DOHH2 (cell line): ENCODE results near the gene GPD1.
A peak's percentile ranks its signal among the peaks of the same experiment; 100 is the strongest.

Experiments
- H3F3A ChIP-seq: fragments of 200-600 bp; sonication (generic), shearing (Covaris generic); 2 replicates; pipeline ENCODE4 v1.6.0; 2016; ENCODE audit warnings: antibody characterized with exemption, mild to moderate bottlenecking; ENCODE audit not compliant: control insufficient read depth, insufficient read depth
- H3K27ac ChIP-seq: fragments of 200-600 bp; sonication (generic); 2 replicates; pipeline ENCODE4 v1.5.1; 2014; ENCODE audit warnings: low read depth, mild to moderate bottlenecking, low read length, moderate library complexity
- H3K27me3 ChIP-seq: fragments of 200-600 bp; sonication (generic); 2 replicates; pipeline ENCODE4 v1.6.1; 2014; ENCODE audit warnings: mild to moderate bottlenecking, low read length, mixed read lengths; ENCODE audit not compliant: control insufficient read depth
- H3K36me3 ChIP-seq: fragments of 200-600 bp; sonication (generic); 2 replicates; pipeline ENCODE4 v1.6.1; 2014; ENCODE audit warnings: mild to moderate bottlenecking, low read length, moderate library complexity, mixed read lengths; ENCODE audit not compliant: control insufficient read depth
- H3K4me1 ChIP-seq: fragments of 200-600 bp; sonication (generic); 2 replicates; pipeline ENCODE4 v1.6.1; 2014; ENCODE audit warnings: mild to moderate bottlenecking, low read length, mixed read lengths; ENCODE audit not compliant: control insufficient read depth
- H3K4me2 ChIP-seq: fragments of 200-600 bp; sonication (generic); 2 replicates; pipeline ENCODE4 v1.6.0; 2014; ENCODE audit warnings: mild to moderate bottlenecking, low read length, moderate library complexity
- H3K4me3 ChIP-seq: fragments of 200-600 bp; sonication (generic); 2 replicates; pipeline ENCODE4 v1.5.1; 2014; ENCODE audit warnings: mild to moderate bottlenecking, low read length, mixed read lengths
- H3K79me2 ChIP-seq: fragments of 200-600 bp; sonication (generic); 2 replicates; pipeline ENCODE4 v1.6.1; 2014; ENCODE audit warnings: mild to moderate bottlenecking, low read length, mixed read lengths; ENCODE audit not compliant: control insufficient read depth
- H3K9me2 ChIP-seq: fragments of 200-600 bp; sonication (generic); replicated peaks from 2 replicates; pipeline ENCODE4 v1.6.1; 2014; ENCODE audit warnings: mild to moderate bottlenecking, low read length, mixed read lengths; ENCODE audit not compliant: control insufficient read depth
- H3K9me3 ChIP-seq: fragments of 200-600 bp; sonication (generic); 2 replicates; pipeline ENCODE4 v1.6.1; 2014; ENCODE audit warnings: antibody characterized with exemption, low read length, mixed read lengths; ENCODE audit not compliant: control insufficient read depth, insufficient read depth
- H4K20me1 ChIP-seq: fragments of 200-600 bp; sonication (generic); 2 replicates; pipeline ENCODE4 v1.6.0; 2014; ENCODE audit warnings: low read depth, mild to moderate bottlenecking, antibody characterized with exemption, low read length, moderate library complexity; ENCODE audit not compliant: control insufficient read depth, insufficient read depth
- CTCF ChIP-seq: fragments of 200-600 bp; sonication (generic); IDR thresholded peaks from one replicate; pipeline ENCODE4 v1.5.1; 2014; ENCODE audit warnings: antibody characterized with exemption, mild to moderate bottlenecking, low read depth, low read length; ENCODE audit not compliant: poor library complexity, severe bottlenecking
- EZH2phosphoT487 ChIP-seq: fragments of 200-600 bp; sonication (generic); IDR thresholded peaks from 2 replicates; pipeline ENCODE4 v1.6.1; 2017; ENCODE audit warnings: borderline replicate concordance, mild to moderate bottlenecking, antibody characterized with exemption, low read length, moderate library complexity, mixed read lengths

The GPD1 gene

GRCh38 chr12:50111693-50112455 is 8.1 kb downstream of the GPD1 start, which contains the start of gene COX14:
Gene COX14, plus strand, starts transcription at chr12:50112236. Its CDS starts 7,808 bp downstream, at chr12:50120044.
- peaks cover 31% of the 10 kb centered on the region for H3K4me1 ChIP-seq
- no peaks in the 10 kb centered on the region for H3K9me2 ChIP-seq
- H3K27me3 ChIP-seq = no peaks in the 10 kb centered on the region
- H3K4me2 ChIP-seq = peak within 1 kb of the TSS; percentile 97
- no peak for TF ChIP-seq EZH2phosphoT487
- no peak for TF ChIP-seq CTCF
- no peaks in the 10 kb centered on the region for H3K9me3 ChIP-seq
- H3K36me3 ChIP-seq = peaks cover 14% of the 10 kb centered on the region
- H3K27ac ChIP-seq = peak within 1 kb of the TSS; percentile 72
- peaks cover 6% of the 10 kb centered on the region; the same call in 1 of the 2 replicates for H3F3A ChIP-seq
- H3K79me2 ChIP-seq = peaks cover 47% of the 10 kb centered on the region
- no peaks in the 10 kb centered on the region for H4K20me1 ChIP-seq
- peak within 1 kb of the TSS; percentile 92 for H3K4me3 ChIP-seq

GRCh38 chr12:50112456-50113218 is 8.8 kb downstream of the GPD1 start:
- Histone ChIP-seq H3K36me3 (peaks cover 17% of the 10 kb centered on the region), H3K9me3 (no peaks in the 10 kb centered on the region), H3K4me2 (peak overlapping the region; percentile 76), H3K79me2 (peaks cover 54% of the 10 kb centered on the region), H3K9me2 (no peaks in the 10 kb centered on the region), H3K27me3 (no peaks in the 10 kb centered on the region), H3K4me1 (peaks cover 31% of the 10 kb centered on the region), H4K20me1 (no peaks in the 10 kb centered on the region), H3F3A (peaks cover 6% of the 10 kb centered on the region; the same call in 1 of the 2 replicates), H3K4me3 (peak overlapping the region; percentile 92), H3K27ac (peak overlapping the region; percentile 72)
- TF ChIP-seq CTCF (no peak), EZH2phosphoT487 (no peak)

- H3K9me3 ChIP-seq = no peaks in the 10 kb centered on the region
- H3K27ac ChIP-seq = no peak overlapping the region
- TF ChIP-seq EZH2phosphoT487 (no peak), CTCF (no peak)
- no peak overlapping the region for H3K4me3 ChIP-seq
- H4K20me1 ChIP-seq = no peaks in the 10 kb centered on the region
- no peaks in the 10 kb centered on the region for H3K9me2 ChIP-seq
- H3K4me1 ChIP-seq = peaks cover 10% of the 10 kb centered on the region; the same call in 1 of the 2 replicates
- peaks cover 70% of the 10 kb centered on the region for H3K79me2 ChIP-seq
- H3K36me3 ChIP-seq = peaks cover 40% of the 10 kb centered on the region
- no peaks in the 10 kb centered on the region for H3F3A ChIP-seq
- H3K4me2 ChIP-seq = no peak overlapping the region
- H3K27me3 ChIP-seq = no peaks in the 10 kb centered on the region
Measured at GRCh38 chr12:50117057-50117622, 13.3 kb downstream of the GPD1 start.
